ENCODE data around the gene MVB12B. TPM values are rescaled to one million over a fixed set of nuclear protein-coding genes. Genes with fewer than 3 reads are reported as not detected.

MVB12B gene
- total RNA-seq, 1 experiment from 2014 or later: 9.4 TPM

GRCh38 chr9:126303488-126303887 lies 23.1 kb upstream of the MVB12B start:
- ATAC-seq: no peak
- TF ChIP-seq TCF7L2 (IDR thresholded peaks at IDR 0.05; ENCODE audit: low read depth, low read length) (no peak), SIN3A (IDR thresholded peaks at IDR 0.05; ENCODE audit: borderline replicate concordance, insufficient read depth, low read depth, low read length) (no peak), POLR2AphosphoS5 (IDR thresholded peaks at IDR 0.05; ENCODE audit: low read depth, low read length) (no peak)
- TF ChIP-seq, protein P1, sequence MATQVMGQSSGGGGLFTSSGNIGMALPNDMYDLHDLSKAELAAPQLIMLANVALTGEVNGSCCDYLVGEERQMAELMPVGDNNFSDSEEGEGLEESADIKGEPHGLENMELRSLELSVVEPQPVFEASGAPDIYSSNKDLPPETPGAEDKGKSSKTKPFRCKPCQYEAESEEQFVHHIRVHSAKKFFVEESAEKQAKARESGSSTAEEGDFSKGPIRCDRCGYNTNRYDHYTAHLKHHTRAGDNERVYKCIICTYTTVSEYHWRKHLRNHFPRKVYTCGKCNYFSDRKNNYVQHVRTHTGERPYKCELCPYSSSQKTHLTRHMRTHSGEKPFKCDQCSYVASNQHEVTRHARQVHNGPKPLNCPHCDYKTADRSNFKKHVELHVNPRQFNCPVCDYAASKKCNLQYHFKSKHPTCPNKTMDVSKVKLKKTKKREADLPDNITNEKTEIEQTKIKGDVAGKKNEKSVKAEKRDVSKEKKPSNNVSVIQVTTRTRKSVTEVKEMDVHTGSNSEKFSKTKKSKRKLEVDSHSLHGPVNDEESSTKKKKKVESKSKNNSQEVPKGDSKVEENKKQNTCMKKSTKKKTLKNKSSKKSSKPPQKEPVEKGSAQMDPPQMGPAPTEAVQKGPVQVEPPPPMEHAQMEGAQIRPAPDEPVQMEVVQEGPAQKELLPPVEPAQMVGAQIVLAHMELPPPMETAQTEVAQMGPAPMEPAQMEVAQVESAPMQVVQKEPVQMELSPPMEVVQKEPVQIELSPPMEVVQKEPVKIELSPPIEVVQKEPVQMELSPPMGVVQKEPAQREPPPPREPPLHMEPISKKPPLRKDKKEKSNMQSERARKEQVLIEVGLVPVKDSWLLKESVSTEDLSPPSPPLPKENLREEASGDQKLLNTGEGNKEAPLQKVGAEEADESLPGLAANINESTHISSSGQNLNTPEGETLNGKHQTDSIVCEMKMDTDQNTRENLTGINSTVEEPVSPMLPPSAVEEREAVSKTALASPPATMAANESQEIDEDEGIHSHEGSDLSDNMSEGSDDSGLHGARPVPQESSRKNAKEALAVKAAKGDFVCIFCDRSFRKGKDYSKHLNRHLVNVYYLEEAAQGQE (IDR thresholded peaks at IDR 0.05; ENCODE audit: insufficient read depth in 1 of 2, low read depth in 2 of 2, low read length in 1 of 2): no peak
- TF ChIP-seq, protein P2, sequence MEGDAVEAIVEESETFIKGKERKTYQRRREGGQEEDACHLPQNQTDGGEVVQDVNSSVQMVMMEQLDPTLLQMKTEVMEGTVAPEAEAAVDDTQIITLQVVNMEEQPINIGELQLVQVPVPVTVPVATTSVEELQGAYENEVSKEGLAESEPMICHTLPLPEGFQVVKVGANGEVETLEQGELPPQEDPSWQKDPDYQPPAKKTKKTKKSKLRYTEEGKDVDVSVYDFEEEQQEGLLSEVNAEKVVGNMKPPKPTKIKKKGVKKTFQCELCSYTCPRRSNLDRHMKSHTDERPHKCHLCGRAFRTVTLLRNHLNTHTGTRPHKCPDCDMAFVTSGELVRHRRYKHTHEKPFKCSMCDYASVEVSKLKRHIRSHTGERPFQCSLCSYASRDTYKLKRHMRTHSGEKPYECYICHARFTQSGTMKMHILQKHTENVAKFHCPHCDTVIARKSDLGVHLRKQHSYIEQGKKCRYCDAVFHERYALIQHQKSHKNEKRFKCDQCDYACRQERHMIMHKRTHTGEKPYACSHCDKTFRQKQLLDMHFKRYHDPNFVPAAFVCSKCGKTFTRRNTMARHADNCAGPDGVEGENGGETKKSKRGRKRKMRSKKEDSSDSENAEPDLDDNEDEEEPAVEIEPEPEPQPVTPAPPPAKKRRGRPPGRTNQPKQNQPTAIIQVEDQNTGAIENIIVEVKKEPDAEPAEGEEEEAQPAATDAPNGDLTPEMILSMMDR (IDR thresholded peaks at IDR 0.05): no peak
- POLR2A ChIA-PET: no interaction called here
- Histone ChIP-seq H3K4me1 (ENCODE audit: control insufficient read depth, insufficient read depth, low read length) (no peaks in the 10 kb centered on the region), H3K27me3 (ENCODE audit: control insufficient read depth, insufficient read depth, low read length) (no peaks in the 10 kb centered on the region), H3K36me3 (ENCODE audit: control insufficient read depth, insufficient read depth, low read length) (no peaks in the 10 kb centered on the region), H3K27ac (ENCODE audit: low read length) (no peak overlapping the region), H3K4me3 (ENCODE audit: low read depth in 2 of 2, low read length in 2 of 2) (no peak overlapping the region), H3K9me3 (ENCODE audit: control insufficient read depth, insufficient read depth, low read depth, low read length) (no peaks in the 10 kb centered on the region)
- BruUV-seq (replicated peaks): no TSS peak
- intact Hi-C loops (cut with micrococcal nuclease; ENCODE audit: unreplicated experiment): loop anchor here (10.0 kb wide), 1 partner anchor 191 kb away; no protein-coding TSS in a partner anchor
- CTCF ChIA-PET: no interaction called here
- no peak for DNase-seq (ENCODE audit: low read depth, low spot score)
- in situ Hi-C loops (cut with HindIII; ENCODE audit: low pct_unique_long_range_greater_than_20kb, low sequenced_read_pairs): no loop called here

DNA sequence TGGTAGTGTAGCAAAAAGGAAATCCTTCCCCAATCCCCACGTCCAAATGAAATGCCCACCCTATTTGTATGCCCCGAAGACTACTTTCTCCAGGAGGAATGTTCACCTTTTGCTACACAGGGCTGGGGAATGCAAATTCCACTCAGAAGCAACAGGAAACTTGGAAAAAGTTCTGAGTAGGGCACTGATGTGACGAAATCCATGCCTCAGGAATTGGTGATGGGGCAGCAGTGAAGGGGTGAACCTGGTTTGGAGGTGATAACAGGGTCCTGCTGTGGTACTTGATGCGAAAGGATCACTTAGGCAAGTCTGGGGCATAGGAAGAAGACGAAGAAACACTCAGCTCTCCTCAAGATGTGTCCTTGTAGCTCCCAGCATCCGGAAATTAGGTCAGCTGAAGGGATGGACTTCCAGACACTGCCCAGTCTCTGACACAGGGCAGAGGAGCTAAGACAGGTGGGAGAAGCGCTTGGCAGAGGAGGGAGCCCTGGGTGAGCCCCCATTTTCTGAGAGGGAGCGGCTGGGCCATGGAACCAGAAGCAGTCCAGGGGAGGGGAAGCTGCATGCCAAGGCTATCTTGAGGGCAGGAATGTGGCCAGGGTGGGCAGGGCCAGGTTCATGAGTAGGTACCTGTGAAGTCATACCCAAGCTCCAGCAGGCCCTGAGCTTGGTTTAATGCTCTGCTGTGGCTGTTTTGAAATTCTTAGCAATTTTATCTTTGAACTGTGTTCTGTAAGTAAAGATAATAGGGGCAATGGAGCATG lies 22.2 kb upstream of the MVB12B start:
- no peaks in the 10 kb centered on the region for H3K27me3 ChIP-seq (ENCODE audit: control insufficient read depth, insufficient read depth, low read length)
- intact Hi-C loops (cut with micrococcal nuclease; ENCODE audit: unreplicated experiment) (loop anchor here (10.0 kb wide), 1 partner anchor 190 kb away; no protein-coding TSS in a partner anchor), in situ Hi-C loops (cut with HindIII; ENCODE audit: low pct_unique_long_range_greater_than_20kb, low sequenced_read_pairs) (no loop called here)
- ATAC-seq (no peak), DNase-seq (ENCODE audit: low read depth, low spot score) (no peak)
- ChIA-PET CTCF (no interaction called here), POLR2A (no interaction called here)
- no peaks in the 10 kb centered on the region for H3K9me3 ChIP-seq (ENCODE audit: control insufficient read depth, insufficient read depth, low read depth, low read length)
- no peaks in the 10 kb centered on the region for H3K4me1 ChIP-seq (ENCODE audit: control insufficient read depth, insufficient read depth, low read length)
- H3K27ac ChIP-seq (ENCODE audit: low read length): no peak overlapping the region
- TF ChIP-seq, protein P2 (IDR thresholded peaks at IDR 0.05): no peak
- no peak for TF ChIP-seq SIN3A (IDR thresholded peaks at IDR 0.05; ENCODE audit: borderline replicate concordance, insufficient read depth, low read depth, low read length)
- no peak for TF ChIP-seq POLR2AphosphoS5 (IDR thresholded peaks at IDR 0.05; ENCODE audit: low read depth, low read length)
- no peak for TF ChIP-seq TCF7L2 (IDR thresholded peaks at IDR 0.05; ENCODE audit: low read depth, low read length)
- TF ChIP-seq, protein P1 (IDR thresholded peaks at IDR 0.05; ENCODE audit: insufficient read depth in 1 of 2, low read depth in 2 of 2, low read length in 1 of 2): no peak
- no peaks in the 10 kb centered on the region for H3K36me3 ChIP-seq (ENCODE audit: control insufficient read depth, insufficient read depth, low read length)
- no peak overlapping the region for H3K4me3 ChIP-seq (ENCODE audit: low read depth in 2 of 2, low read length in 2 of 2)
- BruUV-seq (replicated peaks): no TSS peak
